Upper lobe of left lung (tissue), 6 donors: Measurements from ENCODE around the gene ZNF407. TPM values are rescaled to one million over a fixed set of nuclear protein-coding genes. Genes with fewer than 3 reads are reported as not detected.

ENCODE experiments used
- ATAC-seq, 2 donors: fragments of 200-7000 bp; cut with Tn5 transposase; one replicate each; pipeline ENCODE4 v1.9.1; 2022; ENCODE audit warnings: mild to moderate bottlenecking in 2 of 2, moderate library complexity in 2 of 2; ENCODE audit not compliant: low FRiP score in 2 of 2
- DNase-seq, 2 donors: peaks; one replicate each; pipeline ENCODE4 v3.0.0-alpha.2; 2019 to 2020
- H3K27ac ChIP-seq, 4 donors: fragments of 200-600 bp; sonication (generic); one replicate each; pipeline ENCODE4 v1.5.1; 2016 to 2019
- H3K27me3 ChIP-seq, 4 donors: fragments of 200-600 bp; sonication (generic); one replicate each; pipeline ENCODE4 v1.5.1; 2017 to 2019
- H3K36me3 ChIP-seq, 4 donors: fragments of 200-600 bp; sonication (generic); one replicate each; pipeline ENCODE4 v1.5.1; 2016 to 2019
- H3K4me1 ChIP-seq, 4 donors: fragments of 200-600 bp; sonication (generic); one replicate each; pipeline ENCODE4 v1.5.1; 2018 to 2019
- H3K4me3 ChIP-seq, 4 donors: fragments of 200-600 bp; sonication (generic); one replicate each; pipeline ENCODE4 v1.5.1; 2017 to 2019; ENCODE audit warnings: mild to moderate bottlenecking in 2 of 4, moderate library complexity in 1 of 4
- H3K9me3 ChIP-seq, 4 donors: fragments of 200-600 bp; sonication (generic); one replicate each; pipeline ENCODE4 v1.5.1; 2018 to 2019
- CTCF ChIP-seq, 6 experiments: fragments of 450-650 bp in 4 of 6; fragments of 200-600 bp in 2 of 6; sonication (generic) in 2 of 6; IDR thresholded peaks; one replicate each; pipeline ENCODE4 v1.5.1; 2016 to 2019; ENCODE audit warnings: antibody characterized with exemption in 6 of 6
- EP300 ChIP-seq, 4 donors: sonication (generic); formaldehyde crosslinking; IDR thresholded peaks; one replicate each; pipeline ENCODE4 v1.5.1; 2017; ENCODE audit warnings: antibody characterized with exemption in 4 of 4, control low read depth in 2 of 4
- POLR2A ChIP-seq, 4 donors: fragments of 450-650 bp; IDR thresholded peaks; one replicate each; pipeline ENCODE4 v1.5.1; 2016 to 2017; ENCODE audit warnings: antibody characterized with exemption in 4 of 4, mild to moderate bottlenecking in 2 of 4
- POLR2AphosphoS5 ChIP-seq, 2 donors: sonication (generic); formaldehyde crosslinking; IDR thresholded peaks; one replicate each; pipeline ENCODE4 v1.5.1; 2017; ENCODE audit warnings: antibody characterized with exemption in 2 of 2
- WGBS, 2 donors: methylation state at CpG; one replicate each; pipeline ENCODE4 v1.1.5; 2017 to 2018; 5-methylcytosine and 5-hydroxymethylcytosine counted together
- total RNA-seq, 6 donors: library from RNA; depleted of rRNA in 4 of 6; stranded (reverse); fragments of >200 nt in 4 of 6; gene quantifications; one replicate each; pipeline versions ENCODE4 v1.1.0 to v1.2.1, GENCODE V29; 2016 to 2021
- donor health status: DM: no; HTN: no; CAD: no; lungs with moderate emphysema.
- donor health status: DM: no; HTN: yes; CAD: no; lungs with severe emphysema.

ZNF407 gene
- total RNA-seq, 6 donors from 2014 or later = 12.2 to 77.5 (median 17.1) TPM

GRCh38 chr18:74652392-74652988 lies 54.8 kb downstream of the ZNF407 start:
- 33 to 42% methylated on average over 4 of the region's 4 CpGs for WGBS, 2 donors
- Histone ChIP-seq H3K4me1 (no peaks in the 10 kb centered on the region), H3K9me3 (no peaks in the 10 kb centered on the region), H3K4me3 (no peak overlapping the region), H3K36me3 (peaks cover 0 to 3% (median 0%) of the 10 kb centered on the region in 4 donors), H3K27me3 (no peaks in the 10 kb centered on the region), H3K27ac (no peak overlapping the region)
- ATAC-seq = no peak
- no peak for DNase-seq
- TF ChIP-seq CTCF (IDR thresholded peaks at IDR 0.05) (peak; percentile 22 to 59 (median 42)), EP300 (IDR thresholded peaks at IDR 0.05) (no peak)

DNA sequence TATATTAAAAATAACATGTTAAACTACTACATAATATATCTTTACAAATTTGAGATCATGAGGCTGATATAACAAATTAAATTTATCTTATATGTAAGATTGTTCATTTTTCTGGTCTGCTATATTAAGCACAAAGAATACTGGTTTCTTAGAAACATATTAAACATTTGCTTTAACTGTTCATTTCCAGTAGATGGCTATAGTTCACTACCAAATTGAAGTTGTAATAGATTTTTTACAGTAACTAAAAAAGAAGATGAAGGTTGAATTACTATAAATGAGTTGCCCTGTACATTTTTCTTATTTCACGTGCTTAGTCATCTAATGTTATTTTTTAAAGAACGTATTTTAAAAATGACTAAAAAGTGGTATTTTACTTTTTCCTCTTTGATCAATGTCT lies 57.0 kb downstream of the ZNF407 start:
- ATAC-seq (no peak), DNase-seq (no peak)
- TF ChIP-seq CTCF (IDR thresholded peaks at IDR 0.05) (no peak), POLR2A (IDR thresholded peaks at IDR 0.05) (no peak), EP300 (IDR thresholded peaks at IDR 0.05) (no peak), POLR2AphosphoS5 (IDR thresholded peaks at IDR 0.05) (no peak)
- no peak overlapping the region for H3K27ac ChIP-seq
- H3K4me1 ChIP-seq = no peaks in the 10 kb centered on the region
- 74 to 83% methylated on average over 2 of the region's 2 CpGs for WGBS, 2 donors
- H3K9me3 ChIP-seq = no peaks in the 10 kb centered on the region
- H3K27me3 ChIP-seq = no peaks in the 10 kb centered on the region
- H3K36me3 ChIP-seq = no peaks in the 10 kb centered on the region
- H3K4me3 ChIP-seq = no peak overlapping the region

- ATAC-seq (no peak), DNase-seq (no peak)
- Histone ChIP-seq H3K27ac (no peak overlapping the region), H3K36me3 (peaks cover 0 to 6% (median 0%) of the 10 kb centered on the region in 4 donors), H3K27me3 (no peaks in the 10 kb centered on the region), H3K9me3 (no peaks in the 10 kb centered on the region), H3K4me3 (no peak overlapping the region), H3K4me1 (no peaks in the 10 kb centered on the region)
- 91 to 93% methylated on average over 2 of the region's 2 CpGs for WGBS, 2 donors
- TF ChIP-seq EP300 (IDR thresholded peaks at IDR 0.05) (no peak), POLR2AphosphoS5 (IDR thresholded peaks at IDR 0.05) (no peak), POLR2A (IDR thresholded peaks at IDR 0.05) (no peak), CTCF (IDR thresholded peaks at IDR 0.05) (no peak)
These were observed 63.3 kb downstream of the ZNF407 start for GRCh38 chr18:74661008-74661407.

GRCh38 chr18:74661691-74662090 lies 64.0 kb downstream of the ZNF407 start:
- ATAC-seq = no peak
- no peak for TF ChIP-seq CTCF (IDR thresholded peaks at IDR 0.05)
- TF ChIP-seq POLR2AphosphoS5 (IDR thresholded peaks at IDR 0.05) = no peak
- no peak for TF ChIP-seq EP300 (IDR thresholded peaks at IDR 0.05)
- no peak for TF ChIP-seq POLR2A (IDR thresholded peaks at IDR 0.05)
- Histone ChIP-seq H3K36me3 (peaks cover 0 to 6% (median 0%) of the 10 kb centered on the region in 4 donors), H3K4me3 (no peak overlapping the region), H3K27ac (no peak overlapping the region), H3K4me1 (no peaks in the 10 kb centered on the region), H3K27me3 (no peaks in the 10 kb centered on the region), H3K9me3 (no peaks in the 10 kb centered on the region)
- DNase-seq = no peak
- WGBS, 2 donors = 97% methylated on average over 6 of the region's 6 CpGs

DNA sequence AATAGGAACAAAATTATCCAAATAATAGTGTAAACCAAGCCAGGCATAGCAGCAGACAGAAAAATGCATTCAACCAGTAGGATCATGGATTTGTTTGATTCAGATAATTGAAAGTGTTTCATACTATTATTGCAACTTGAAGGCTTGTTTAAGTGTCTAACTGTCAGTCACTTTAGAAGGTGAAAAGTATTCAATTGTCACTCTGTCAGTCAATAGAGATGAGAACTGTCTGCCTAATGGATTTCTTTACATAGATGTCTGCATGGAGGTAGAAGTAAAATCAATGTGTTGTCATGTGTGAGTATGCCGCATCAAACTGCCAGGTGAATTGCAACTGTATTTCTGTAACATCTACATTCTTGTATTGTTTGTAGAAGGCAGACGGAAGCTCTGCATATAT lies 65.0 kb downstream of the ZNF407 start:
- no peak for TF ChIP-seq POLR2A (IDR thresholded peaks at IDR 0.05)
- no peak for TF ChIP-seq POLR2AphosphoS5 (IDR thresholded peaks at IDR 0.05)
- no peak for TF ChIP-seq CTCF (IDR thresholded peaks at IDR 0.05)
- no peak for TF ChIP-seq EP300 (IDR thresholded peaks at IDR 0.05)
- H3K4me1 ChIP-seq = no peaks in the 10 kb centered on the region
- WGBS, 2 donors = 69 to 74% methylated on average over 2 of the region's 2 CpGs
- H3K36me3 ChIP-seq = peaks cover 0 to 6% (median 0%) of the 10 kb centered on the region in 4 donors
- no peak for DNase-seq
- ATAC-seq = no peak
- no peak overlapping the region for H3K27ac ChIP-seq
- H3K27me3 ChIP-seq = no peaks in the 10 kb centered on the region
- no peaks in the 10 kb centered on the region for H3K9me3 ChIP-seq
- no peak overlapping the region for H3K4me3 ChIP-seq
